Measurements from ENCODE around the gene WRNIP1. TPM values are rescaled to one million over a fixed set of nuclear protein-coding genes. Genes with fewer than 3 reads are reported as not detected.
A peak's percentile ranks its signal among the peaks of the same experiment; 100 is the strongest.

Gene WRNIP1
- total and polyA plus RNA-seq, 2 of the 4 experiments (the other 2 are of a cell fraction), result 43.7 to 47.1 TPM

GRCh38 chr6:2725364-2725988 is 39.7 kb upstream of the WRNIP1 start:
- no peak for TF ChIP-seq MXI1 (IDR thresholded peaks at IDR 0.05; ENCODE audit: borderline replicate concordance, low read depth, low read length)
- TF ChIP-seq BHLHE40 (IDR thresholded peaks at IDR 0.05; ENCODE audit: low read depth, low read length), result no peak
- no peak for TF ChIP-seq CHD1 (IDR thresholded peaks at IDR 0.05; ENCODE audit: low read depth, low read length)
- TF ChIP-seq RCOR1 (IDR thresholded peaks at IDR 0.05; ENCODE audit: insufficient replicate concordance, low read length), result no peak
- no peak for TF ChIP-seq MAZ (IDR thresholded peaks at IDR 0.05; ENCODE audit: borderline replicate concordance, low read depth, low read length)
- TF ChIP-seq RFX5 (IDR thresholded peaks at IDR 0.05; ENCODE audit: low read depth, low read length), result no peak
- no peak for TF ChIP-seq RAD21 (IDR thresholded peaks at IDR 0.05; ENCODE audit: low read length)
- no peak for TF ChIP-seq USF2 (IDR thresholded peaks at IDR 0.05; ENCODE audit: low read depth, low read length)
- no peak for TF ChIP-seq SMC3 (IDR thresholded peaks at IDR 0.05; ENCODE audit: low read depth, low read length)
- no peak for TF ChIP-seq POLR2A (IDR thresholded peaks at IDR 0.05; ENCODE audit: low read depth, low read length)
- no peak for TF ChIP-seq CTCF (conservative IDR thresholded peaks at IDR 0.05; ENCODE audit: low read depth, low read length)
- TF ChIP-seq FOS (IDR thresholded peaks at IDR 0.05; ENCODE audit: low read depth, low read length), result no peak
- TF ChIP-seq MAFK (IDR thresholded peaks at IDR 0.05; ENCODE audit: low read depth, low read length), result no peak
- TF ChIP-seq NFE2L2 (IDR thresholded peaks at IDR 0.05; ENCODE audit: low read depth, low read length), result no peak
- no peak for TF ChIP-seq CEBPB (IDR thresholded peaks at IDR 0.05; ENCODE audit: low read depth, low read length)
- no peak for TF ChIP-seq ELK1 (IDR thresholded peaks at IDR 0.05; ENCODE audit: borderline replicate concordance, low read depth, low read length)
- POLR2A ChIA-PET (ENCODE audit: unreplicated experiment), result no interaction called here

More at GRCh38 chr6:2725364-2725988, 39.7 kb upstream of the WRNIP1 start:
- Histone ChIP-seq H2AFZ (replicated peaks; ENCODE audit: low read length, poor library complexity) (no peak overlapping the region), H3K27ac (ENCODE audit: insufficient read depth, low read length) (no peak overlapping the region), H3K4me1 (ENCODE audit: control insufficient read depth, insufficient read depth, low read length) (no peaks in the 10 kb centered on the region), H3K9ac (ENCODE audit: low read depth, low read length) (no peak overlapping the region), H3K27me3 (ENCODE audit: control insufficient read depth, insufficient read depth, low read length) (no peaks in the 10 kb centered on the region), H3K18ac (ENCODE audit: low read depth, low read length) (no peak overlapping the region; the same call in 1 of the 2 replicates), H3K23ac (ENCODE audit: low read depth, low read length) (no peak overlapping the region), H3K56ac (ENCODE audit: extremely low read depth, insufficient read depth, low read length) (no peak overlapping the region), H3K4me2 (ENCODE audit: low read depth, low read length) (no peak overlapping the region), H4K8ac (ENCODE audit: low read depth in 2 of 2, low read length in 2 of 2) (peak overlapping the region; percentile 62 to 65; a peak in 2 of 4 replicates), H4K91ac (ENCODE audit: insufficient read depth, low read depth, low read length) (no peak overlapping the region), H2BK5ac (ENCODE audit: low read depth, low read length, poor library complexity, severe bottlenecking) (no peak overlapping the region), H2BK15ac (ENCODE audit: low read depth, low read length) (no peak overlapping the region; the same call in 2 of the 3 replicates), H3K4me3 (ENCODE audit: insufficient read depth, low read depth, low read length) (no peak overlapping the region), H3K36me3 (ENCODE audit: control insufficient read depth, insufficient read depth, low read length) (no peaks in the 10 kb centered on the region), H3K4ac (ENCODE audit: low read depth, low read length) (no peak overlapping the region), H3K79me1 (ENCODE audit: low read depth in 1 of 2, low read length in 2 of 2) (no peaks in the 10 kb centered on the region), H2AK9ac (replicated peaks; ENCODE audit: low read depth, low read length, poor library complexity) (no peak overlapping the region), H3K9me1 (ENCODE audit: insufficient read depth, low read length) (no peaks in the 10 kb centered on the region), H2BK20ac (ENCODE audit: low read depth, low read length) (no peak overlapping the region), H4K5ac (ENCODE audit: low read depth, low read length) (peak overlapping the region; percentile 80; the same call in 1 of the 2 replicates), H4K20me1 (ENCODE audit: insufficient read depth, low read length) (no peaks in the 10 kb centered on the region), H3K9me3 (ENCODE audit: control insufficient read depth, insufficient read depth, low read length) (no peaks in the 10 kb centered on the region), H3K14ac (replicated peaks; ENCODE audit: low read depth, low read length) (no peak overlapping the region), H2AK5ac (ENCODE audit: low read depth, low read length) (no peak overlapping the region), H2BK120ac (ENCODE audit: low read depth, low read length) (no peak overlapping the region)
- CTCF ChIA-PET, result interaction anchor here (0.6 to 1.6 kb wide), 2 partner anchors 20 to 25 kb away, joined by 3 to 5 read pairs; partner anchors contain the start of gene MYLK4
- no TSS peak for BruUV-seq (replicated peaks)
- in situ Hi-C loops (cut with MboI; ENCODE audit: low sequenced_read_pairs) (no loop called here), dilution Hi-C loops (cut with HindIII; ENCODE audit: low sequenced_read_pairs, unreplicated experiment) (no loop called here), intact Hi-C loops (cut with micrococcal nuclease) (no loop called here)
- no peak for DNase-seq
- no CpG with 5 or more reads among the region's 8 CpGs for whole genome bisulfite sequencing, 2 experiments (ENCODE audit: extremely low coverage in 2 of 2, insufficient read length in 1 of 2)
- no peak for ATAC-seq (ENCODE audit: low read depth)

All from IMR-90 (cell line).